ENCODE measurements around the gene POMC.
"Not testable (repeated sequence)": the region's sequence is repeated elsewhere in the genome, so short reads cannot be mapped to it uniquely, and the experiment has no call there.

The POMC gene

DNA sequence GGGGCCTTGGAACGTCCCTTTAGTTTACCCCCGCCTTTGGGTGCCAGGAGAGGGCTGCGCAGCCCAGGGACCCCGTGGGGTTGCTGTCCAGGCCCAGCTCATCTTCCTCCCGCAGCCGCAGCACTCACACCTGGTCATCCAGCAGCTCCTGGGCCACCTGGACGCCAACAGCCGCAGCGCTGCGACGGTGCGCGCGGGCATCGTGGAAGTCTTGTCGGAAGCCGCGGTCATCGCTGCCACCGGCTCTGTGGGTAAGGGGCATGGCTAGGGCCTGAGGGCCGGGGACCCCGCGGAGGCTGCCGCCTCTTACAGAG, 37.2 kb downstream of the POMC start:
- no peak for DNase-seq

DNA sequence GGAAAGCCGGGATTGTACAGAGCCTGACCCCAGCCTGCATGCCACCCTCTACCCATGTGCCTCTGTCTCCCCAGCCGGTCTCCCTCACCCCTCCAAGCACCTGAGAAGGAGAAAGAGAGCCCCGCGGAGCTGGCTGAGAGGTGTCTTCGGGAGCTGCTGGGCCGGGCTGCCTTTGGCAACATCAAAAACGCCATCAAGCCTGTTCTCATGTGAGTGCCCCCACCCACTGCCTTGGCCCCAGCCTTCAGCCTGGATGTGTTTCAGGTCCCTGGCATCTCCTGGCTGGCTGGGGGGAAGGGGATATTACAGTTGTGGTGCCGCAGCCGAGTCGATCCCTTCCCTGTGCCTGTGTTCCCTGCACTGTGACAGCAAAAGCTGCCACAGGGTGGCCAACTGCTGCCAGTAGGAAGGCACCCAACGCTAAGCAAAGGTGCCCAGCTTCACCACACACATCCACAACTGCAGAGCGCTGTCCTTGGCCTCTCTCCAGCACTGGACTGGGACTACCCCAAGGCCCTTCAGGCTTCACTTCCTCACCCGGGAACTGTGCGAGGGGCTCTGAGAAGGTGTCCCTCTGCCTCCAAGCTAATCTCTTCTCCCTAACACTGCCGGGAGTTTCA, 38.4 kb downstream of the POMC start:
- no peak for DNase-seq

DNA sequence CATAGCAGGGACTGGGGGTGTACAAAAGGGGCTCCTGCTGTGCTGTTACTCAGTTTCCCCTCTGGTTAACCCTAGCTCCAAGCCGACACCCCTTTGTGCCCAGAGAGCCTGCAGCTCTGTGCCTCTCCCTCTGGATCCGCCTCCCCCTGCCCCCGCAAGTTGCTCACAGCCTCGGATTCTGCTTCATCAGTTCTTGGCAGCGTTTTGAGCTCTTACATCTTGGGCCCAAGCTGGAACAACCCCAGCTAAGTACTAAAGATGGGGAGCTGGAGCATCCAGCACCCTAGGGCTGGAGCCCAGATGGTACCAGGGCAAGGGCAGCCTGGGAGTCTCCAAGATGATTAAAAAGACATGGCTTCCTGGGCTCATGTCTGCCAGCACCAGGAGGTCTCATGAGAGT, 40.7 kb downstream of the POMC start:
- DNase-seq = no peak

DNA sequence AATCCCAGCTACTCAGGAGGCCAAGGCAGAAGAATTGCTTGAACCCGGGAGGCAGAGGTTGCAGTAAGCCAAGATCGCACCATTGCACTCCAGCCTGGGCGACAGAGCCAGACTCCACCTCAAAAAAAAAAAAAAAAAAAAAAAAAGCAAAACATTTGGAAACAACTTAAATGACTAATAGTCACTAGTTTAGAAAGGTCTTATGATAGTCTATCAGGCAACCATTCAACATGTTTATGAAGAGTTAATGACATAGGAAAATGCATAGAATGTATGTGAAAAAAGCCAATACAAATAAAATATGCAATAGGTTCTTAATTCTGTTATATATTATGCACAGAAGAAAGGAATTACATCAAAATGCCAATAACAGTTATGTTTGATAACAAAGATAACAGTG, 41.3 kb downstream of the POMC start:
- DNase-seq = not testable (repeated sequence)

DNA sequence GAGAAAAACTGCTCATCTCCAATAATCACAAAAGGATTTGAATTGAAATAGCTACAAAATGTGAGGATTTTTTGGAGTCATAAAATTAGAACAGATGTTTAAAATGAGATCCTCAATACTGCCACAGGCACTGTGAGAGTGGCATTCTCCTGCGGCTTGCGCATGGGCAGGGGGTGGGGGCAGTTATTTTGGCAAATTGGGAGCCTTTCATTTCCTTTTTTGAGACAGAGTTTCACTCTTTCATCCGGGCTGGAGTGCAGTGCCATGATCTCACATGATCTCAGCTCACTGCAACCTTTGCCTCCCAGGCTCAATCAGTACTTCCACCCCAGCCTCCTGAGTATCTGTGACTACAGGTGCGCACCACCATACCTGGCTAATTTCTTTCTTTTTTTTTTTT, 42.4 kb downstream of the POMC start:
- no peak for DNase-seq

DNA sequence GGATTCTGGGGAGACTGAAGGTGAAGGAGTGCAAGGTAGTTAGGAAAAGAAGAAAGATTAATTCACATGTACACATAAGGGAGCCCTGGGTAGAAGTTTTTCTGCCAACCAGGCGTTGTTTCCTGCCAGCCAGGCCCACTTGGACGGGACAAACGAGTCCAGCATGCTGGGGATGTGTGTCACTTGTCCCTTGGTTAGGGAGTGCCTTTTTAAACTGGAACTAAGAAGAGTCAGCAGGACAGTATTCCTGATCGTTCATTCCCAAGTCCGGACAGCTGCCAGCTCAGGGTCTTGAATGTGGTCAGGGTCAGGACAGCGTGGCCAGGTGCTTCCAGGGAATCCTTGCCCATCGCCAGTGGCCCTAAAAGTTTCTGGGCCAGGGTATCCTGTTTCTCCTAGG, 43.2 kb downstream of the POMC start:
- DNase-seq = no peak

DNA sequence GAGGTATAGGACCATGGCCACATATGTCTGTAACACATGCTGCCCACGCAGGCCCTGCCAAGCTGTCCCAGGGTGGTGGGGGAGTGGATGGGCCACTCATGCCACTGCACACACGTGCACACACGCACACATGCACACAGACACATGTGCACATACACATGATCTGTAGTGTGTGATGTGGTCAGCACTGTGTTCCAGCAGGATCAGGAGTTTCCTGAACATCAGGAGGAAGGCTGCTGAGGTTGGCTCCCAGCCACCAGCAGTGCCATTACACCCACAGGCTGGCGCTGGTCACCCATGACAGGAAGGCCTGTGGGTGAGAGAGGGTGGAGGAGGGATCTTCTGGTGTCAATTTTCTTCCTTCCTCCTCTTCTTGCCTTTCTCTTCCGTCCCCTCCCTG, 44.7 kb downstream of the POMC start:
- no peak for DNase-seq

DNA sequence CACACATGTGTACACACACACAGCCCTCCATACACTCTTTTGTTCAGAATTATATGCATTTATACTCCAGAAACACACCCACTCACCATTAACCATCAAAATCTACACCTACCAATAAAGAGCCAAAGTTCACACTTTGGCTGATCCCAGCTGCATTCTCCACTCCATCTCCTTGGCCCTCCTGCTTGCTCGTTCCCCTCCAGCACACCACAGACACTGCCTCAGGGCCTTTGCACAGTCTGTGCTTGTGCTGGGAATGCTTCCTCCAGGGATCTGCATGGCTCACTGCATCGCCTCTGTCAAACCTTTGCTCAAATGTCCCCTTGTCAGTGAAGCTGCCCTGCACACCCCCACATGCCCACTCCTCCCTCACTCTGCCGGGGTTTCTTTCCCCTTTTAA, 46.0 kb downstream of the POMC start:
- no peak for DNase-seq

DNA sequence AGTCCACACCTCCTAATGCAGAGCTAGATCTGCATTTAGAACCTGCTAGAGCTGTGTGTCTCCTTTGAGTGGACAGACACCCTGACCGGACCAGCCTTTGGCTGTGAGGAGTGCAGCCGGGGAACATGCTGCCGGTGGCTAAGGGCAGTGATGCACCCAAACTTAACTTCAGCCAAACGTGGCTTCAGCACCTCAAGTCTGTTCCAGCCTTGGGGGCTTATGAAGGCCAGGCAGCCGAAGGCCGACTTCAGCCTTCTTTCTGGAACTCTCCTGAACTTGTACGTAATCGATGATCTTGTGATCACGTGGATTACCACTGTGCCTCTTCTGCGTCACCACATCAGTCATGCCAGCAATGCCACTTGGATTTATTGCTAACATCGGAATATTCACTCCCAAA, 49.1 kb downstream of the POMC start:
- DNase-seq = no peak

DNA sequence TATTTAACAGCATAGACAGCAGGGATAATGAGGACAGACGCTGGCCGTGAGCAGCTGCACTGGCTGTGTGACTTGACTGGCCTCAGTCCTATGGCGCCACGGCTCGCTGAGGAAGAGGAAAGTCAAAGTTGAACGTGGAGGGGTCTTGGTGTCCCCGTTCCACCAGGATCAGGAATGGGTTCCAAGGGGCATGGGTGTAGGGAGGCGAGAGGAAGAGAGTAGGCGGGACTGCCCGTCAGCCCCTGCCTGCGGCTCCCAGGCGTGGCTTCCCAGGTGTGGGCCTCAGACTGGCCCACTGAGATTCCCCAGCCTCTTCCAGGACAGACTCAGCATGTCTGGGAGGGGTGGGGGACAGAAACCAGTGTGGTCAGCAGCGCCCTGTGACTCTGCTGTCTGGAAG, 51.4 kb downstream of the POMC start:
- no peak for DNase-seq

DNA sequence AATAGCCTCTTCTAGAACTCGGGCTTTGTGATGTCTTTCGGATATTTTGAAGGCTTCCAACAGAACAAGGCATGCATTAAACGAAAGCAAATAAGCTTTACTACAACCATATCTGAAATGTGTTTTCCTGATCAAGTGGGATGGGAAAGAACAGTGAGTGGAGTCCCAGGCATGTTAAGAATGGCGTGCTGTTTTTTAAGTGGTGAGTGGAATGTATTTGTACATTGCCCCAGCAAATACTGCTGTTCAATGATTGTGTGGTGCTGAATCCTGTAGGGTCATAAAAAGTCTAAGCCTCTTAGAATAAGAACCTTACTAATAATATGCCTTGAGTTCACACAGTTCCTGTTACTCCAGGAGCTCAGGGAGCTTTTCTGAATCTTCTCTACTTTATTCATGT, 52.5 kb downstream of the POMC start:
- DNase-seq = no peak

DNA sequence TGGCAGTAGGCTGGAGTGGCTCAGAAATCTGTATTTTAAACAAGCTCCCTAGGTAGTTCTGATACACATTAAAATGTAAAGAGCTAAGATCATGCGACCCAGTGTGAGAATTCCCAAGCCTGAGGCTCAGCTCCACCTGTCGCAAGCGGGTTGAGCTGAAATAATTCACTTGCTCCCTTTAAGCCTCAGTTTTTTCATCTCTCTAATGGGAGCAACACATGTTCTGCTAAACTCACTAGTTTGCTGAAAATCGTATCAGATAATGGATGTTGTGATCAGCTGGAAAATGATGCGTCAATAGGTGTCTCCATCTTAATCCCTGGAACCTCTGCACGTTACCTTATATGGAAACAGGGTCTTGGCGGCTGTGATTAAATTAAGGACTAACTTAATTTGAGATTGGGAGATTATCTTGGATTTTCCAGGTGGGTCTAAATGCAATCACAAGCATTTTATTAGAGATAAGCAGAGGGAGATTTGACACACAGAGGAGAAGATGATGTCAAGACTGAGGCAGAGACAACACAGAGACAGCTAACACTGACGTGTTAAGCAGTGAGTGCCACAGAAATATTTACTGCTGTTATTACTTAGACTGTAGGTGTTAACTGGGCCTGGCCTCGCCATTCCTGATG, 53.0 kb downstream of the POMC start:
- DNase-seq = no peak

DNA sequence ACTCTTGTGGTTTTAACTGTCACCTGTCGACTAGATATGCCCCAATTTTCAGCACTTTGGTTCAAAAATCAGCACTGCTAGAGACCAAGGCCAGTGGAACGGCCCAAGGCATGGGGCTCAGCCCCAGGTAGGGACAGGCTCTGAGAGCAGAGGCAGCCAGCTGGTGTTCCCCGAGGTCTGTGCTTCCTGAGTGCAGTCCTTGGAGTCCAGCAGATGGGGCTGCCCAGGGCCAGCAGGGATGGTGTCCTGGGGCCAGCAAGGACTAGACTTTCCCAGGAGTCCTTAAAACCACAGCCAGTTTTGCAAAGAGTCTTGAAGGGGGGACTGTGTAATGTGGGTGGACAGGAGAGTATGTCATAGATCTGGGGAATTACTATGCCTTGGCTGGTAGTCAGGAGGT, 56.3 kb downstream of the POMC start:
- no peak for DNase-seq
